Astrocyte of the spinal cord (primary cell): ENCODE results near the gene SARDH.

ENCODE experiments used
- DNase-seq: peaks from one replicate; pipeline ENCODE4 v3.0.0; 2011; ENCODE audit warnings: low read depth, low spot score
- H3K4me3 ChIP-seq: 2 replicates; pipeline ENCODE4 v1.5.1; 2011; ENCODE audit warnings: low read depth, mild to moderate bottlenecking, low read length, moderate library complexity
- CTCF ChIP-seq: IDR thresholded peaks from 2 replicates; pipeline ENCODE4 v1.5.1; 2012; ENCODE audit warnings: low read depth, mild to moderate bottlenecking, low read length, inconsistent platforms
- in situ Hi-C: cut with HindIII; loops from 2 replicates; pipeline ENCODE4 v1.10.0; 2017; ENCODE audit warnings: low sequenced_read_pairs

The SARDH gene

GRCh38 chr9:133780404-133780945 lies 42.3 kb upstream of the SARDH start:
- no peak for DNase-seq
- in situ Hi-C loops = loop anchor here (25.0 kb wide), 1 partner anchor 232 kb away; no protein-coding TSS in a partner anchor

GRCh38 chr9:133779516-133780403 lies 41.6 kb upstream of the SARDH start:
- no peak for TF ChIP-seq CTCF
- in situ Hi-C loops = loop anchor here (25.0 kb wide), 1 partner anchor 233 kb away; no protein-coding TSS in a partner anchor
- no peak for DNase-seq
- no peak overlapping the region for H3K4me3 ChIP-seq

More at GRCh38 chr9:133780404-133780945, 42.3 kb upstream of the SARDH start:
- TF ChIP-seq CTCF = no peak
- H3K4me3 ChIP-seq = no peak overlapping the region

GRCh38 chr9:133779081-133779480 lies 40.9 kb upstream of the SARDH start:
- no peak overlapping the region for H3K4me3 ChIP-seq
- TF ChIP-seq CTCF = no peak
- in situ Hi-C loops = loop anchor here (25.0 kb wide), 1 partner anchor 233 kb away; no protein-coding TSS in a partner anchor
- no peak for DNase-seq

- TF ChIP-seq CTCF = no peak
- DNase-seq = no peak
- in situ Hi-C loops = loop anchor here (25.0 kb wide), 1 partner anchor 234 kb away; no protein-coding TSS in a partner anchor
- no peak overlapping the region for H3K4me3 ChIP-seq
These were observed 40.3 kb upstream of the SARDH start for GRCh38 chr9:133778336-133779013.

GRCh38 chr9:133777871-133778270 lies 39.7 kb upstream of the SARDH start:
- in situ Hi-C loops = loop anchor here (25.0 kb wide), 1 partner anchor 234 kb away; no protein-coding TSS in a partner anchor
- no peak for DNase-seq
- no peak overlapping the region for H3K4me3 ChIP-seq
- no peak for TF ChIP-seq CTCF

GRCh38 chr9:133777068-133777791 lies 39.1 kb upstream of the SARDH start:
- in situ Hi-C loops = loop anchor here (25.0 kb wide), 1 partner anchor 235 kb away; no protein-coding TSS in a partner anchor
- H3K4me3 ChIP-seq = no peak overlapping the region
- TF ChIP-seq CTCF = no peak
- no peak for DNase-seq
